Umbilical cord (tissue), 2 donors: ENCODE measurements around the gene LAMC1. TPM values are rescaled to one million over a fixed set of nuclear protein-coding genes. Genes with fewer than 3 reads are reported as not detected.
"Not testable (repeated sequence)": the region's sequence is repeated elsewhere in the genome, so short reads cannot be mapped to it uniquely, and the experiment has no call there.

Experiments
- DNase-seq: peaks from one replicate; pipeline ENCODE4 v3.0.0-alpha.2; 2015; ENCODE audit warnings: low spot score
- total RNA-seq: library from RNA; depleted of rRNA; stranded (reverse); fragments of >200 nt; gene quantifications from one replicate; pipeline ENCODE4 v1.2.3, GENCODE V29; 2014; ENCODE audit warnings: low replicate concordance; ENCODE audit not compliant: insufficient read depth

LAMC1 gene
- total RNA-seq, 1 donor from 2014 or later: 585 TPM

DNA sequence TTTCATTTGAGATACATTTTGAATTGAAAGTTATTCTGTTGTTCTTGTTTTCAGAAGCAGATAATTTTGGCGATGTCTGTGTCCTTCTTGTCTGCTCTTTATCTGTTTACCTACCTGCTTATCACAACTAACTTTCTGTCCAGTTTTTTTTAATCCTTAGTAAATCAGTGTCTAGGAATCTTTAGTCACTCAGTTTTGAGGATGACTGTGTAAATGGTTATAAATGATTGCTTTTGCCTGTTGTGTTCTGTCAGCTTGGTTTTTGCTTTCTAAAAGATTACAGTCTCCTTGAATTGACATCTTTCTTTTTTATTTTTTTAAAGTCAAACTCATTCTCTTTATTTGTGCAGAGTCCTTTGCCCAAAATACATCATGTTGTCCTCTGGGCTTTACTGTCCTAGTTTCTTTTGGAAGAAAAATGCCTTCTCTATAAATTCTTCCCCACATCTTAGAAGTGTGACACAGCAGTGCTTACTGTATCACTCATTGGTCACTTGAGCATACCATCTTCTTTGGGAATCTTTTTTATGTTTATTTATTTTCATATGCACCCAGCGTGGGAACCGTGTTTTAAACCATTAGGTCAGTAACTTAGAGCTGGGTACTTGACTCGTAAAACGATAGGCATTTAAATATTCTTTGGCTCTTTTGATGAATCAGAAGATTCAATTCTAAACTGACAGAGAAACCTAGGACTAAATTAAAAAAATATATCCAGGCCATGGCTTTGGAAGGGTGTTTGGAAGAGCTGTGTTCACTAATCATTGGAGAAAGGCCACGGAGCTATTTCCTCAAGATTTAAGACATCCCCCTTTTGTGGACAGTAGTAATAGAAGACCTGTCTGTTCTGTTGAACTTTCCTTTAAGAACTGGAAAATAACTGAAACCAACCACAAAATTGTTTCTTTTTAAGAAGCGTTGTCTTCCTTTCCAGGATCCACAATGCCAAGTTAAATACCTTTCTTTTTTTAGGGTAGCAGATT, 20.9 kb downstream of the LAMC1 start:
- DNase-seq: peak; percentile 38

DNA sequence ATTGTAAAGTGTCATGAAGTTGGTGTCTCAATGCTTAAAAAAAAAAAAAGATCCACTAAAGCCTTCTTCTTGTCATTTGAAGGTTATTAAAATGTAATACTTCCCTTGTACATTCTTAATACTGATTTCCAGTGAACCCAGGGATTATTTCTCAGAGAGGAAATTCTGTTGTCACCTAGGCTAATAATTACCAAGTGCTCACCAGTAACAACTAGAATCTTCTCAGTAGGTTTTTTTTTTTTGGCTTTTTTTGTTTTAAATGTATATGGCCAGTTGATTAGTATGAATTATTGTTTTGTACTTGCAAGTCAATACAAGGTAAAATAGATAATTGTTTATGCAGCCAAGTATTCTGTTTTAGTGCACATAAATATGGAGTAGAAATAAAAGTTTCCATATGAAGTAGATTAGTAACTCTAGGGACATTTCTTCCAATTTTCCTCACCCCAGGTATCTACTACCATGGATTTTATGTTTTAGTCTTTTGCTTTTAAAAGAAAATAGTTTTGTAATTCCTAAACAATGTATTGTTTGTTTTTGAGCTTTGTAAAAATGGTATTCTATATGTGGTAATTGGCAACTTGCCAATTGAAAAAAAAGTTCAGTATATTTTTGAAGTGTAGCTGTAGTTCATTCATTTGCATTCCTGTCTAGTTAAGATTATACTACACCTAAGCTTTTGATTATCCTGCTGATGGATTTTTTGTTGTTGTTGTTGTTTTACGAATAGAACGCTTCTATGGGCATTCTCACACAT, 21.9 kb downstream of the LAMC1 start:
- no peak for DNase-seq

DNA sequence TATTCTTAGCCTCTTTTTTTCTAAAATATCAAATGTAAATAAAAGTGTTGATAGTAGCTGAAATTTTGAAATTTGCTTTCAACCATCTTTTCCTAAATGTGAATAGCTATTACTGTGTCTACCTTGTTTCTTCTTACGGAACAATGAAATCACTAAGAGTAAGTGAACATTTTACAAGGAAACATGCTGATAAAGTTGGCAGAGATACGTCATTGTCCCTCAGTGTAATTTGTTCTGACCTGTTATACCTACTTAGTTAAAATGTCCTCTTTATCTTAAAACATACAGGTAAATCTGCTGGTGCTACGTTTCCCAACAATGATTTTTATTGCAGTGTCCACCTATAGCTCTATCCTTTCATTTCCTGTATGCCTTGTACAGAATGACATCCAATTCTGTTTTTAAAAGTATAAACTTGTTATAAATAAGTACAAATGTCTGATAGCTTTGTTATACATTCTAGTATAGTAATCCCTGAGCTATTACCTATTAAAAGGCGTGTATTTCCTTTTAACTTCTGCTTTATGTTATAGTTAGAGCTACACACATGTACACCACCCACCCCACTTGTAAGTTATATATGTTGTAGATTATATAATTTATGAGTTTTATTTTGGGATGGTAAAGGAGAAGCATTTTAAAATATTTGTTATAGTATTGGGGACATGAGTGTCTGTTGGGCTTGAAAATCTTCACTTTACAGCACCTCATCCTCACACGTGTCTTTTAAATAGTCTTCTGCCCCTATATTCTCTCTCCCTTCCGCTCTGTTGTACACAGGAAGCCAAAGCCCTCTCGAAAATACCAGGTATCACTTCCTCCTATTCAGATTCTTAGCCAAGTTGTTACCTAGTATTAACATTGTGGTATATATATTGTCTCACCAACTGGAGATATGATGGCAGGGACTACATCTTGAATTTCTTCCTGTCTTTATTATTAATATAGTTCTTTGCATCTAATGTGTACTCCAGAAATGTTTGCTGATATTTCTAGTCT, 25.2 kb downstream of the LAMC1 start:
- no peak for DNase-seq

DNA sequence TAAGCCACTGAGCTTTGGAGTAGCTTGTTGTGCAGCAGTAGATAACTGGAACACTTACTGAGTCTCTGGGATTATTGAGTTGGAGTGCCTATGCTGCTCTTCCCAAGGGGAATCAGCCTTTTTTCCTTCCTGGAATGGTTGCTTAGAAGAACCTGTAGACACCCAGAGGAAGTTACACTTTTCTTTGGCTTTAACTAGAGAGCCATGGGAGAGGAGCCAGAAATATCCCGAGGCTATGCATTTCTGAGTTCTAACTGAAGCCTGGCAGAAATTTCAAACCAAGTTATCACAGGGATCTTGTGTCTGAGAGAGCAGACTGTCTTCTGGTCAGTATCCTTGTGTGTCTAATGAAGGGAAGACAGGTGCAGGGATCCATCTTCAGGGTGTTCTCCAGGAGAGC, 28.3 kb downstream of the LAMC1 start:
- DNase-seq: no peak

DNA sequence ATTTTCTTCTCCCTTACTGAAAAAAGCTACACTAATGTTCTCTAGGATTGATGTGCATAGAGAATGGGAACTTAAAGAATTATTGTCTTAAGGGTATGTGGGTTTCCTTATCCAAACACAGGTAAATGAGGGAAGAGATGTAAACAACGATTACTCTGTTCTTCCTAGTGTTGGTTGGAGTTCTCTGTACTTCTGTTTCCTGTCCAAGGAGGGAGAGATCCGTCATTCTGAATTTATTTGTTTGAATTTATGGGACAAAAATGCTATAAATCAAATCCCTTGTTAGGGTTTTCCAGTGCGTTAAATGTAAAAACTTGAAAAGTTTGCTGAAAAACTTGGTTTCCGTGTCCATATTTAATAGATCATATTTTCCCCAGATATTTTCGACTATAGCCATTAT, 29.6 kb downstream of the LAMC1 start:
- no peak for DNase-seq

DNA sequence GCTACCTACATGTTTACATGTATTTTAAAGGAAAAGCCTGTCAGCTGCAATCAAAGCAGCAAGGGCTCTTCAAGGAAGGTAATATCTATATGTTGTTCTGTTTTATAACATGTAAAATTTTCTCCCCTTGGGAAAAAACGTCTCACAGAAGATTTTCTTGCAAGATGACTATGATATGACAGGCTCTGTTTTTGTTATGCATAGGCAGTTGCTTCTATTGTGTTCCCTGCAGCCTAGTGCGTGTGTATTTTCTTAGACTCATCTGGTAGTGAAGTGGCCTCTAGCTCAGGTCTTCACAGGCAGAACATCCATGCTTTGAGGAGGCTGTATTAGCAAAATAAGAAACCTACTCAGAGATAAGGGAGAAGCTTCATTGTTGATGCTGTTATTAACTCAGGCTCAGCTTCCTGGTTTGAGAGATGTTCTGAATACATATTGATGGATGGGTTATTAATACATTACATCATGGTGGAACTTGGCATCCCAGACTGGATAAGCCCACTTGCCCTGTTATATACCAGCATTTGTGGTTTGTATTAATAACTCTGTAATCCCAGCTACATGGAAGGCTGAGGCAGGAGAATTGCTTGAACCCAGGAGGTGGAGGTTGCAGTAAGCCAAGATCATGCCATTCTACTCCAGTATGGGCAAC, 35.8 kb downstream of the LAMC1 start:
- DNase-seq: no peak

DNA sequence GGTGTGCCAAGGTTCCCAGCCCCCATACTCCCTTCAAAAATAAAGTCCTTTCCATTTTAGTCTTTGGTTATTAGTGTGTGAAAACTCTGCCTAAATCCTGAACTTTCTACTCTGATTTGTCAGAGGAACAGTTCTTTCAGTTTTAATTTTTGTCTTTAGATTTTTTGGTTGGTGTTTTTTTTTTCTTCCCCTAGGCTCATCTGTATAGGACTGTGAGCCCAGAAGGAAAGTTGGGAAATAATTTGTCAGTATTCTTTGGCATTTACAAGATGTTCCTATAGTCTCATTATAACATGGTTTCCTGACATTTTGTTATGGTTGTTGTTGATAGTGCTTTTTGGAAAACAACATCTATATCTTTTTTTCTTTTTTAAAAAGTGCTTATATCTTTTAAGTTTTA, 38.0 kb downstream of the LAMC1 start:
- DNase-seq: no peak

DNA sequence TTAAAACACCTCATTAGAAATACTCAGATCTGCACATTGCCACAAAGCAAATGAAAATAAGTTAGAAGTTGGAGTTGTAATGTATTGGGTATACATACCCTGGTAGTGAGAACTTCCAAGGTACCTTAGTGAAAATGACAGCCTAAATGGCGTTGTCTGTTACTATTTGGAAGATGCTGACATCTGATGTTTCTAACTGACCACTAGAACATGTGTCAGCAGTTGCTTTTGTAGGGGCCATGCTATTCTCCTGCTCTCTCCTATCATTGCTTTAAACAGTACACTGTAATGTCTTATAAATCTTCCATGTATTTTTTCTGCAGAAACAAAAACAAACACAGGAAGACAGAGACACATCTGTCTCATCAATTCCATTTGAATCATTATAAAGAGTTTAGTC, 40.1 kb downstream of the LAMC1 start:
- no peak for DNase-seq

DNA sequence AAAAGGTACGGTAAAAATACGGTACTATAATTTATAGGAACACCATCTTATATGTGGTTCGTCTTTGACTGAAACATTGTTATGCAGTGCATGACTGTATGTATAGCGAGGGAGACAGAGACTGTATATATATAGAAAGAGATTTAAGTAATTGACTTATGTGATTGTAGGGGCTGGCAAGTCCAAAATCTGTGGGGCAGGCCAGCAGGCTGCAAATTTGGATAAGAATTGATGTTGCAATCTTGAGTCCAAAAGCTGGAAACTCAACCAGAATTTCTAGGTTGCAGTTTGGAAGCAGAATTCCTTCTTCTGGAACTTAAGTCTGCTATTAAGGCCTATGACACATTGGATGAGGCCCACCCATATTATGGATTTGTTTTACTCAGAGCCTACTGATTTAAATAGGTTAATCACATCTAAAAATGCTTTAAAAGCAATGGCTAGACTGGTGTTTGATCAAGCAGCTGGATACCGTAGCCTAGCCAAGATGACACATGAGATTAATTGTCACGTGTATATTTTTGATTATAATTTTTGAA, 42.0 kb downstream of the LAMC1 start:
- DNase-seq: no peak

DNA sequence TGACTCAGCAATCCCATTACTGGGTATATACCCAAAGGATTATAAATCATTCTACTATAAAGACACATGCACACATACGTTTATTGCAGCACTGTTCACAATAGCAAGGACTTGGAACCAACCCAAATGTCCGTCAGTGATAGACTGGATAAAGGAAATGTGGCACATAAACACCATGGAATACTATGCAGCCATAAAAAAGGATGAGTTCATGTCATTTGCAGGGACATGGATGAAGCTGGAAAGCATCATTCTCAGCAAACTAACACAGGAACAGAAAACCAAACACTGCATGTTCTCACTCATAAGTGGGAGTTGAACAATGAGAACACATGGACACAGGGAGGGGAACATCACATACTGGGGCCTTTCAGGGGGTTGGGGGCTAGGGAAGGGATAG, 43.2 kb downstream of the LAMC1 start:
- DNase-seq: not testable (repeated sequence)

DNA sequence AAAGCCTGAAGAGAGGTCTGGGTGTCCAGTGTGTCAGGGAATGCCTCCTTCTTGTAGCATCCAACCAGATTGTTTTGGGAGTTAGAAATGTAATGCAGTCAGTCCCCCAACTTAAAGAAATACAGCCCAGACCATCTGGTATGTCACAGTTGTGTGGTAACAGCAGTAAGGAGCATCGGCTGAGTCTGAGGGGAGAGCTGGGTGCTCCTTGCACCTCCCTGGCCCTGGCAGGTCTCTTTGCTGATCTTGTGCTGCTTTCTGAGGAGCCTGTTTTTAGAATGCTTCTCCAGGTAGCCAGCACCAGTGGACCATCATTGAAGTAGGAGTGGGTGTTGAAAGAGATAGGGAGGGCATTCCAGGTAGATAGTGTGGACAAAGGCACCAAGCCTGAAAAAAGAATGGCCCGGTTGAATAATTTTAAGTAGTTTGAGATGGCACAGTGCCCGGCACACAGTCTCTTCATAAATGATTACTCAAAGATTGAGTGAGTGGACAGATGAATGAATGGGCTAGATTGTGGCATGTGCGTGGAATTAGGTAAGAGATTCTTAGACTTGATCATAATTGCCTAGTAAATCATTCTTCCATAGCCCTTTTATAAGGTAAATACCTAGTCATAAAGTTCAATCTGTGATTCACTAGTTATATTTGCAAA, 46.5 kb downstream of the LAMC1 start:
- DNase-seq: no peak

DNA sequence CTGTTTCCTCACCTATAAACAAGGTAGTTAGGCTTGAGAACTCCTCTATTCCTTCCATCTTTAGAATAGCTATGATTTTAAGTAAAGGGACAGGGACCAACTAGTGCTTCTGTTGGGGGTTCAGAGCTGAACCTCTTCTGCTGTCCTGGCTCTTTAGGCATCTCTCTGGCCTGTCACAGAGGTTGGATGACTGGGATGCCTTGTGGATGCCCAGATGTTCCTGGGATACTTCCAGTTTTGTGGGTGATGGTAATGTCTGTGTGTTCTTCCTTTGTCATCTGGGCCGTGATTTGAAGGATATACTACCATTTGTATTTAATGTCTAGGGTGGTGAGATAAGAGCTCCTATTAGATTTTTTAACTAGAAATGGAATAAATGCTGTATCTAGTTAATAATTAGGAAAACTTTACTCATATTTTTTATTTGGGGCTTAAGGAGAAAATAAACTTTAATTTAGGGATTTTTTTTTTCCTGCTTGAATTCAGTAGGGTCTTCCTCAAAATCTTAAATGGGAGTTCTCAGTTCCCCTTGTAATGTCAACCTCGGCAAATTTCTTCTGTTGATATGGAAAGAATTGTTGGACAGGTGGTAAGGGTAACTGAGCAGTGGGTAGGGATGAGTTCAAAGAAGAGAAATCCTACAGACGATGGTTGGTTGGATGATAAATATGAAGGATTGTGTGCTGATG, 47.2 kb downstream of the LAMC1 start:
- DNase-seq: no peak

DNA sequence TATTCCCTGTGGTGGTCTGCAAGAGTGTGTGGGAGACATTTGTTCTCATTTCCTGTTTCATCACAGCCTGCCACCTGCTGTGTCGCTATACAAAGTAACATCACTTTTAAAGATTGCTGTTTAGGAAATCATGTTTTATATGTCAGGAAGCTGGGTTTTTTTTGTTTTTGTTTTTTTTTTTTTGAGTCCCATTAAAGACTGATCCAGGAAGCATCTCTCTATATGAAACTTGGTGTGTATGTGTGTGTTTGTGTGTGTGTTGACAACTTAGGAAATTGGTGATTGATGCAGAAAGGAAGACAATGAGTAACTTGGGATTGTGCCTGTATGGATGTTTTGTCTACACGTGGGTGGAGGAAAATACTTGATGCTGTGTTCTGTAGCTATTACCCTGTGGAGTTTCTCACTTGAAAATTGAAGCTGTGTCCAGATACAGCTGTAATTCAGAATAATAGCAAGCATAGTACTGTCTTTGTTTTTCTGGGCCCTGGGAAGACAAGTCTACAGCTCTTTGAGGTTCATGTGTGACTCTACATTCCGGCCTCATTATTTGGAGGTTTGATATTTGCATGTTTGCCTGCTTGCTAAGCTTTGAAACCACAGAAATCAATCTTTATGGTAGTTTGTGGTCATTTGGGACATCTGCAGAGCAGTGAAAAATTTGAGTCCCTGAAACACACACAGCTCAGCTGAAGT, 47.9 kb downstream of the LAMC1 start:
- DNase-seq: no peak

DNA sequence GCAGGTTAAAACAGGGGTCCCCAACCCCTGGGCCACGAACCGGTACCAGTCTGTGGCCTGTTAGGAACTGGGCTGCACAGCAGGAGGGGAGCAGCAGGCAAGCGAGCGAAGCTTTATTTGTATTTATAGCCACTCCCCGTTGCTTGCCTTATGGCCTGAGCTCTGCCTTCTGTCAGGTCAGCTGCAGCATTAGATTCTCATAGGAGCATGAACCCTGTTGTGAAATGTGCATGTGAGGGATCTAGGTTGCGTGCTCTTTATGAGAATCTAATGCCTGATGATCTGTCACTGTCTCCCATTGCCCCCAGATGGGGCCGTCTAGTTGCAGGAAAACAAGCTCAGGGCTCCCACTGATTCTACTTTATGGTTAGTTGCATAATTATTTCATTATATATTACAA, 49.4 kb downstream of the LAMC1 start:
- DNase-seq: not testable (repeated sequence)

DNA sequence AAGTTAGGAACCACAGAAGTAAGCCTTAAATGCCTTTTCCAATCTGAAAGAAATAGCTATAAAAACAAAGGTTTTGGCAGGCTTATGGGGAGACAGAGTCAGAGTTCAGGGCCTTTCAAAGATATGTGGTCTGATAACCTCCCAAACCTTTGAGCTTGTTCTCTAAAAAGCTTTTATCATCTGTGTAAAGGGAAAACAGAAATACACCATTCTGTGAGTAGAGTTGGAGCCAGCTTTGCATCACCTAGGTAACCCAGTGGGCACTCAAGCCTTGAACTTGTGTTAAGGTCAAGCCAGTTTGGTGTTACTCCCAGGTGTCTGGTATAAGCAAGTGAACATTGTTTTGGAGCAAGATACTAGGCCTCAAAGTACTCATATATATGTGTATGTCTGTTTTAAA, 50.1 kb downstream of the LAMC1 start:
- no peak for DNase-seq

DNA sequence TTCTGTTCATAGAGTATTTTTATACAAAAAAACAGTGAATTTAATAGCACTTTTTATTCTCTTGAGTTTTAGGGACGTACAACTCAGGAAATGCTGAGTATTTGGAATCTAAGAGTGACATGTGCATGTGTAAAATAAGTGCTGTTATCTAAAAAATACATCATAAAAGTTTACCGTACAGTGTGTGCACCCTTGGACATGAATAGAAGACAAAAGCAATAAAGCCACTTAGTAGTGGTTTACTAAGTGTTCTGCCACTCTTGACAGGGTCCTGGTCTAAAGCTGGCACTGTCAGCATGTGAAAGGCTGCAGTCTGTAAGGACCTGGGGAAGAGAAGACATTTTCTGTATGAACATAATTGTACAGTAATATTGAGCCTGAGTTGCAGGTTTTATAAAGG, 51.0 kb downstream of the LAMC1 start:
- DNase-seq: no peak

DNA sequence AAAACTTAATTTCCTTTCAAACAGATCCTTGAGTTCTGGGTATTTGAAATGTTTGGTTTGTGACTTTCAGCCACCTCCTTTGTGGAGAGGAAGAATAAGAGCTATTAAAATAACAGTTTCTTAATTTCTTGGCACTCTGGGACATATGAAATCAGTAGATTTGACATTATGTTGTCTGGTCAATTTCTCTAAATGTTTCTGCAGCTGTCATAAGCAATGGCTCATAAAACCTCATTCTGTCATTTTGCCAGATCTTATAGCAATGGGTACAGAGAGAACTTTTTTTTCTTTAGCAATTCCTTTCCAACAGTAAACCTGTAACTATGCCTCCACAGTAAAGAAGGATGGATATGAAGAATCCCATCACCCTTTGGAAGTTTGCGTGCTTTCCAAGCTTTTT, 52.6 kb downstream of the LAMC1 start:
- no peak for DNase-seq

DNA sequence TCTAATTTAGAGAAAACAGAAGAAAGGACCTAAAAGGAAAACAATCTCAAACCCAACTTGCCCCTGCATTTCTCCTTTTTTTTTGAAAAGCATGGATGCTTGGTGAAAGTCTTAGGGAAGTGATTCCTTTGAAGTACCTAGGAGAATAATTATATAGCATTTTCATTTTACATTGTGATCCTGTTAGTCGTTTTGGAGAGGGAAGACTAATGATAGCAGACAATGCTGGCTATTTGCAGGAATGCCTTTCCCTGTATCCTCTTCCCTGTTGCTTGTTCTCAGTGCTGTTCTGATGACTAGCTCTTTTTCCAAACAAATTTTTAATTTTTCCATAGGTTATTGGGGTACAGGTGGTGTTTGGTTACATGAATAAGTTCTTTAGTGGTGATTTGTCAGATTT, 53.9 kb downstream of the LAMC1 start:
- no peak for DNase-seq
